HG03460 (cell line): ENCODE data around the gene DNAJC22.
"Not testable (repeated sequence)": the region's sequence is repeated elsewhere in the genome, so short reads cannot be mapped to it uniquely, and the experiment has no call there.

ENCODE experiments used
- ATAC-seq: cut with Tn5 transposase; IDR thresholded peaks from one replicate; pipeline ENCODE4 v1.9.1; 2021; ENCODE audit not compliant: unreplicated experiment

Gene DNAJC22

GRCh38 chr12:49330631-49331379, 15.9 kb upstream of the DNAJC22 start:
- ATAC-seq: no peak

DNA sequence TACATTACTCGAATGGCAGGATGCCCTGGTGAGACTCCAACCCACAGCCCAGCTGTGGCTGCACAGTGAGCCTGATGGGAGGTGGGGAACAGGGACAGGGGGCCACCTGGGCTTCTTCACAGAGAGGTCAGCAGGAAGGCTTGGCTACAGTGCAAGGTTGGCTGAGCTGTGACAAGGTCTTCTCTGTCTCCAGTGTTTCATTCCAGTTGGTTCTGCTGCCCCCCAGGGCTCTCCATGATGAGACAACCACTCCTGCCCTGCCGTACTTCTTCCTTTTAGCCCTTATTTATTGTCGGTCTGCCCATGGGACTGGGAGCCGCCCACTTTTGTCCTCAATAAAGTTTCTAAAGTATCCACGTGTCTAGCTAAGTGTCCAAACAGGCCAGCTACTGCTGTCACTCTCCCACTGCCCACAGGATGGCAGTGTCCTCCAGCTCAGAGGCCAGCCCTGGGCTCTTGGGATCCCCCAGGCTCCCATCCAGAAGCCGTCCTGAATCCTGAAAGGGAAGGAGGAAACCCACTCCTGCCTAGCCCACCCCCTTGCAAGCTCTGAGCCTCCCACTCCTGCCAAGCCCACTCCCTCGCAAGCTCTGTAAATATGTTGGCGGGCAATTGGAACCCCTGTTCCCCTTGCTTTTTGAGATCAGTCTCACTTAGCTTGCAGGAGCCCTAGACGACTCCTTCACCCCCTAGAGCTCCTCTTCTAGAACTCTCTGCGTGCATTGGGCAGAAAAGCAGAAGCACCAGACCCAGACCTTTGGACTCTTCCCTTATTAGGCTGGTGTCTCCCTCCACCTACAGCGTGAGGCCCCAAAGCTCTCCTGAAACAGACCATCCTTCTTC, 15.1 kb upstream of the DNAJC22 start:
- ATAC-seq: no peak

DNA sequence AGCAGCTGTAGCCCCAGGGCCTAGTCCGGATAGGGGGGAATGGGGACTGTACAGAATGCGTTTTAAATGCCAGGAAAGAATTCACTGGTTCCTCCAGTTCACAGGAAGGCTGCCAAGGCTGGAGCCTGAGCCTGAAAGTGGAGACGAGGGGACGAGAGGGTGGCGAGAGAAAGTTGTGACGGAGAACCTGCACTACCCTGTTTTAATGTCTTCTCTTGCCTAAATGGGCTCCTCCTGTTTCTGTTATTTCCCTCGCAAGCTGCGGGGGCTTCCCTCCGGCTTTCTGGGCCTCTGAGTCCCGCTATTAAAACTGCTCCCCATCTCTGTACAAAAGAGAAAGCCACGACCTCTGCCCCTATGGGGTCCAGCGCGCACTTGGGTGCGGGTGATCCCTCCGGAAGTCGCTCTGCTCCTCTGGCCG, 14.2 kb upstream of the DNAJC22 start:
- no peak for ATAC-seq

- no peak for ATAC-seq
These were observed 13.8 kb upstream of the DNAJC22 start for GRCh38 chr12:49332891-49333371.

- ATAC-seq: not testable (repeated sequence)
These were observed 12.9 kb upstream of the DNAJC22 start for GRCh38 chr12:49333778-49334177.

DNA sequence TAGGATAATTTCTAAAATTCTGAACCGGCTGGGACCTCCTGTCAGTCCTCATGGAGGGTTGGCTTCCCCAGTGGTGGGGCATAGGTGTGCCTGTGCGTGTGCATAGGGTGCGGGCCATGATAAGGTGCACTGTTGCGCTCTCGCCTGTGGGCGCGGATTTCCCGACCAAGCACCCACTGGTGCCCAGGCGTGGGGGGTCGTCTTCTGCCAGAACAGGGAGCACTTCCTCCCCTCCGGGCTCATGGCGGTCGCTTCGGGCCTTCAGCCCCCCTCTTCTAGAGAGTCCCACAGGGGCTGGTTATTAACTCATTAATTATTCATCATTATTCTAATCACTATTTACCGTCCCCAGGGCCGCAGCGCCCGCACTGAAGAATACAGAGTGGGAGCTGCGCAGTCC, 12.5 kb upstream of the DNAJC22 start:
- no peak for ATAC-seq

- ATAC-seq: no peak
These were observed 12.0 kb upstream of the DNAJC22 start for GRCh38 chr12:49334681-49335080.

DNA sequence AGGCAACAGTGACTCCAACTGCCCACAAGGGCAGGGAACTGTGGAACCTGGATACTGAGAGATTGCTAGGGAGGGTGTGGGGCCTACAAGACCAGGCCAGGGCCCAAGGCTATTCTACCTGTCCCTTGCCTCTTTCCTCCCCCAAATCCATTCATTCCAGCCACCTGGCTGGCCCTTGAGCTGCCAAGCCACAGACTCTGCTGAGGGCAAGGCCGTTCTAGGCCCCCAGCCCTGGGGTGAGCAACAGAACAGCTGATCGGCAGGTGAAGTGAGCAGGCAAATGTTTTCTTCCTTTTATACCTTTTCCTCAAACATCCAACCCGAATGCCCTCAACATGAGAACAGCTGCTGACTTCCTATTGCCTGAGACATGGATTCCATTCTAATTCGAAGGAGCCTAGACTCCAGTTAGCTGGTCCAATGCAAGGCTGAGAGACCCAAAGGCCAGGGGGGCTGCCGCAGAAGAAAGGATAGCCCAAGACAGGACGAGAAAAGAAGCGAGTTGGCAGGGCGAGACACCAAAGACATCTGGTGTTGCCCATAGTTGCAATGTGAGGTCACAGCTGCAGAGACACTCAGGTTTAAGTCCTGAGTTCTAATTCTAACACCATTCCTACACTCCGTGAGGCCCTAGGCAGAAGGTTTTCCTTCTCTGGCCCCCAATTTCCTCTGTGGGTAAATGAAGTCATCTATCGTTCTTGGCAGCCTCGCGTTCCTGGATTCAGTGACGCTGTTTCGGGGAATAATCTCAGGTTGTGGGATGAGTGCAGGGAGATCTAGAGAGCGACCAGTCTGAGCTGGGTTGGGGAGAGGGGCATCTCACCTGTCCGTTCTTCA, 11.4 kb upstream of the DNAJC22 start:
- no peak for ATAC-seq

GRCh38 chr12:49335955-49336644, 10.6 kb upstream of the DNAJC22 start:
- ATAC-seq: no peak

- ATAC-seq: peak; percentile 78
These were observed 9.8 kb upstream of the DNAJC22 start, which contains the start of gene C1QL4 for GRCh38 chr12:49336645-49337584. C1QL4 (minus strand) TSS chr12:49337188; CDS start chr12:49336477, 711 bp downstream.

DNA sequence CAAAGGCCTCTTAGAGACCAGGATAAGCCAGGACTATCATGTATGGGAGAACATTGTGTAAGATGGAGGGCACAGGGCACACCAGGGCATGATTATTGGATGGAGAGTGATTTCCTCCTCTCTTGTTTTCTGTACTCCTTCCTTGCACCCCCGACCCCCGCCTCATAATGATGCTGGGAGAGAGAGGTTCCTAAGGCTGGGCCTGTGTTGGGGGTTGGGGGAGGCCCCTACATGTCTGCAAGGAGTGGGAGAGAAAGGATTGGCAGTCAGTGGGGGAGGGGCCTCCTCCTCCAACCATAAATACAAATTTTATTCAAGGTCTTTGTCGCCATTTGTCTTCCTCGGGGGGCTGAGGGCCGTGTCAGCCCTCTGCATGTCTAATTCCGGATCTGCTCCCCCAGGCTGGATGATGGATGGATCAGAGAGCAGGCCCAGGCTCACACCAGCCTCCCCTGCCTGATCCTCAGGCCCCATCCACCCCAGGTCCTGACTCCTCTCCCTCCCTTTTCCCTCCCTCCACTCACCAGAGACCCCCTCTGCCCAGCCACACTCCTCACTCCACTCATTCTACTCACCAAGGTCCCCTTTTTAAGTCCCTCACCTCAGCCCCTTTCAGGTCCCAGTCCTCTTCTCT, 7.7 kb upstream of the DNAJC22 start:
- ATAC-seq: no peak

GRCh38 chr12:49339464-49339861, 7.2 kb upstream of the DNAJC22 start:
- no peak for ATAC-seq

DNA sequence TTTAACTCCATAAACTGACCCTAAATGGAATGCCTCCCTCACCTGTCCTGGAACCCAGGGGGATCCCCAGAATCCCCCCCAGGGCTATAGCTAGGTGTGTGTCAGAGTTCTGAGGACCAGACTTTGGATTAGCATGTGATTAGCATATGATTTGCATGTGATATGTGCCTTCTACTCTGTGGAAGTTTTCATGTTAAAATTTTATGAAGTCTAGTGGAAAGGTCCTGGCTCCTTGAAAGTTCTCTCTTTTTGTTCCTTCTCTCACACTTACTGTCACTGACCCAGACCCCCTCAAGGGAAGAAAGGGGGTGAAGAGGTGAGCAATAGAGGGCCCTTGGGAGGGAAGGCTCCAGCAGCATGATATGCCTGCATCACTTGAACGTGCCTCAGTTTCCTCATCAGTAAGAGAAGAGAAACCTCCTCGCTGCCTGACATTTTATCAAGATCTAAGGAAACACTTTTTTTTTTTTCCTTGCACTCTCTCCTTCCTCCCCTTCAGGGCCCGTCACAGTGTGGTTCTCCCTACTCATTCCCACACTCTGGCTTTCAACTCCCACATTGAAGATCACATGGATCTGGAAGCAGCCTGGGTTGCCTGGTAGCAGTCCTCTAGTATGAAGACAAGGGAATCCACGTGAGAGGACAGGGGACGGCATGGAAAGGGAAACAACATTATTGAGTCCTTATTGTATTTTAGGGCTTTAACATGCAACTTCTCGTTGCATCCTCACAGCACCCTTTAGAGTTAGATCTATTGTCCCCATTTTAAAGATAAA, 6.4 kb upstream of the DNAJC22 start:
- ATAC-seq: no peak

DNA sequence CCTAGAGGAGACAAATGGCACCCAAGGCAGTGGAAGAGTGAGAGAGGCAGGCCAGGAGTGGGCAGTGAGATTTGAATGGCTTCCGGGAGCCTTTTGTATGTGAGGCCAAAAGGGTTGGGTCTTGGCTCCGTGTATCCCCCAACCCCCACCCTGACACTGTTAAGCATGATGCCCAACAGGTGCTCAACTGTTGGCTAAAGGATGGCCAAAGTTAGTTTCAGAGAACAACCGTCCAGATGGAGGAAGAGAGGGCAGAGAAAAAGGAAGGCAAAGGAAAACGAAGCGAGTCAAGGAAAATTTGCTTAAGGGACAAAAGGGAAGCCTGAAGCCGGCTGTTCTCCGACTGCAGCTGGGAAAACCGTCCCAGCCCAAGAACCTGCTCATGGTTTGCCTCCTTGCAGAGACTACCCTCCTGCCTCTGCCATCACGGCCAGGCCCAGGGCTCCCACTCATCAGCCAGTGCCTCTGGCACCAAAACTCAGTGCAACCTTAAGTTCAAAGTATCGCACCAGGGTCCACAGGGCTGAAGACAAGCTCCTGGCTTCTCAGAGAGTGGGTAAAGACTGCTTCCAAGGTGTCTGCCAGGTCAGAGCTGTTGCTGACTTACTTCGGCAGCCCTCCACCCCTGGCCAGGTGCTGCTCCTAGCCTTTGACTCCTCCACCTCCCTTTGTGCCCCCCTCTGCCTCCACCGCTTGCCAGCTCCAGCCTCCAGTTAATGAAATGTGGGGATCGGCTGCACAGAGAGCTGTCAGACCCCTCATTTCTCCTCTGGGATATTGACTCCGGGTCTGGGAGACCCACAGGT, 5.5 kb upstream of the DNAJC22 start:
- ATAC-seq: no peak

GRCh38 chr12:49341777-49342065, 5.0 kb upstream of the DNAJC22 start:
- no peak for ATAC-seq

GRCh38 chr12:49342066-49342913, 4.4 kb upstream of the DNAJC22 start:
- ATAC-seq: no peak
